SK-N-SH (cell line): ENCODE measurements around the gene OR52K2. TPM values are rescaled to one million over a fixed set of nuclear protein-coding genes. Genes with fewer than 3 reads are reported as not detected.

Experiments
- CTCF ChIA-PET: fragments of 300-600, 350-600 bp; formaldehyde crosslinking; extraction: SDS; loops from one replicate; lab custom pipeline; 2021; lab: Yijun Ruan, JAX
- POLR2A ChIA-PET: fragments of 350-600 bp; sonication (Branson Sonifier 250); formaldehyde crosslinking; extraction: SDS; loops from one replicate; lab custom pipeline; 2020; ENCODE audit warnings: antibody characterized with exemption, inconsistent platforms; lab: Yijun Ruan, JAX
- DNase-seq: peaks from one replicate; pipeline ENCODE4 v3.0.0; 2012
- H2AFZ ChIP-seq: fragments of 200-600 bp; sonication (generic); 2 replicates; pipeline ENCODE4 v1.8.1; 2016; ENCODE audit warnings: antibody characterized with exemption, mild to moderate bottlenecking, low read depth
- H3F3A ChIP-seq: fragments of 200-600 bp; sonication (generic); replicated peaks from 2 replicates; pipeline ENCODE3; 2016; ENCODE audit warnings: antibody characterized with exemption, mild to moderate bottlenecking; ENCODE audit not compliant: insufficient read depth
- H3K27ac ChIP-seq, 2 experiments: fragments of 200-500 bp in 1 of 2; fragments of 200-600 bp in 1 of 2; sonication (Bioruptor generic) in 1 of 2; sonication (generic), shearing (Covaris generic) in 1 of 2; 2 replicates each; pipeline versions ENCODE4 v1.5.1 to v1.6.1; 2014 to 2016; ENCODE audit warnings: low read depth in 2 of 2, inconsistent platforms in 1 of 2, low read length in 1 of 2, mild to moderate bottlenecking in 1 of 2, mixed read lengths in 1 of 2
- H3K27me3 ChIP-seq: fragments of 200-600 bp; sonication (generic), shearing (Covaris generic); 2 replicates; pipeline ENCODE4 v1.6.1; 2016; ENCODE audit warnings: mixed run types; ENCODE audit not compliant: insufficient read depth
- H3K36me3 ChIP-seq, 2 experiments: fragments of 200-500 bp in 1 of 2; fragments of 200-600 bp in 1 of 2; sonication (Bioruptor generic) in 1 of 2; sonication (generic) in 1 of 2; replicated peaks in 1 of 2; 2 replicates each; pipeline versions ENCODE3 to v1.5.1; 2014 to 2016; ENCODE audit warnings: low read length in 1 of 2, mild to moderate bottlenecking in 1 of 2; ENCODE audit not compliant: insufficient read depth in 2 of 2, control insufficient read depth in 1 of 2
- H3K4me1 ChIP-seq, 2 experiments: fragments of 200-500 bp in 1 of 2; fragments of 200-600 bp in 1 of 2; sonication (Bioruptor generic) in 1 of 2; sonication (generic), shearing (Covaris generic) in 1 of 2; 2 replicates each; pipeline versions ENCODE4 v1.5.1 to v1.6.1; 2014 to 2016; ENCODE audit warnings: low read depth in 1 of 2, low read length in 1 of 2, mixed run types in 1 of 2; ENCODE audit not compliant: insufficient read depth in 2 of 2, control insufficient read depth in 1 of 2
- H3K4me2 ChIP-seq: fragments of 200-600 bp; sonication (generic), shearing (Covaris generic); 2 replicates; pipeline ENCODE4 v1.6.1; 2017; ENCODE audit warnings: mixed run types
- H3K4me3 ChIP-seq, 2 experiments: fragments of 200-500 bp in 1 of 2; fragments of 200-600 bp in 1 of 2; sonication (Bioruptor generic) in 1 of 2; sonication (generic), shearing (Covaris generic) in 1 of 2; 2 replicates each; pipeline versions ENCODE4 v1.5.1 to v1.8.1; 2014 to 2016; ENCODE audit warnings: low read depth in 2 of 2, inconsistent platforms in 1 of 2, low read length in 1 of 2, mild to moderate bottlenecking in 1 of 2, mixed read lengths in 1 of 2, moderate library complexity in 1 of 2
- H3K79me2 ChIP-seq: fragments of 200-600 bp; sonication (generic); 2 replicates; pipeline ENCODE4 v1.8.1; 2017; ENCODE audit warnings: mild to moderate bottlenecking; ENCODE audit not compliant: insufficient read depth
- H3K9ac ChIP-seq: fragments of 200-600 bp; sonication (generic); 2 replicates; pipeline ENCODE4 v1.6.1; 2017; ENCODE audit warnings: mixed run types
- H3K9me2 ChIP-seq: fragments of 200-600 bp; sonication (generic); 2 replicates; pipeline ENCODE4 v1.6.1; 2017; ENCODE audit warnings: mixed run types
- H3K9me3 ChIP-seq: fragments of 200-600 bp; sonication (generic); 2 replicates; pipeline ENCODE4 v1.6.1; 2017; ENCODE audit warnings: mixed run types, mild to moderate bottlenecking, moderate library complexity
- H4K20me1 ChIP-seq: fragments of 200-600 bp; sonication (generic); 2 replicates; pipeline ENCODE4 v1.6.1; 2017; ENCODE audit warnings: mild to moderate bottlenecking, mixed run types; ENCODE audit not compliant: insufficient read depth
- ELF1 ChIP-seq: IDR thresholded peaks from 2 replicates; pipeline ENCODE4 v1.4.0; 2012
- FOXJ3 ChIP-seq: sonication (generic); formaldehyde crosslinking; IDR thresholded peaks from 2 replicates; pipeline ENCODE4 v1.5.1; 2020; ENCODE audit warnings: mild to moderate bottlenecking, missing genetic modification reagents
- FOXM1 ChIP-seq: IDR thresholded peaks from 2 replicates; pipeline ENCODE4 v1.4.0; 2012; ENCODE audit warnings: low read depth, mild to moderate bottlenecking
- GATA2 ChIP-seq: sonication (generic); formaldehyde crosslinking; IDR thresholded peaks from 2 replicates; pipeline ENCODE4 v1.5.0; 2020; ENCODE audit warnings: mild to moderate bottlenecking, missing genetic modification reagents
- MXI1 ChIP-seq: IDR thresholded peaks from 2 replicates; pipeline ENCODE4 v1.6.1; 2012; ENCODE audit warnings: mild to moderate bottlenecking, low read depth, low read length, improper control_type of control experiment
- NFIC ChIP-seq: IDR thresholded peaks from 2 replicates; pipeline ENCODE4 v1.4.0; 2012; ENCODE audit warnings: borderline replicate concordance
- NRF1 ChIP-seq: IDR thresholded peaks from 2 replicates; pipeline ENCODE4 v1.6.1; 2012; ENCODE audit warnings: low read depth, mild to moderate bottlenecking, low read length
- POLR2AphosphoS5 ChIP-seq: IDR thresholded peaks from 2 replicates; pipeline ENCODE4 v1.6.1; 2012; ENCODE audit warnings: low read depth, low read length
- RAD21 ChIP-seq: IDR thresholded peaks from 2 replicates; pipeline ENCODE4 v1.6.1; 2012; ENCODE audit warnings: mild to moderate bottlenecking, low read length
- RFX5 ChIP-seq: IDR thresholded peaks from 2 replicates; pipeline ENCODE4 v1.6.1; 2012; ENCODE audit warnings: mild to moderate bottlenecking, improper control_type of control experiment, low read length
- RXRA ChIP-seq: IDR thresholded peaks from 2 replicates; pipeline ENCODE4 v1.4.0; 2012; ENCODE audit warnings: low read depth, mild to moderate bottlenecking, borderline replicate concordance
- SMC3 ChIP-seq: IDR thresholded peaks from 2 replicates; pipeline ENCODE4 v1.6.1; 2012; ENCODE audit warnings: low read depth, low read length, improper control_type of control experiment
- TAF1 ChIP-seq: IDR thresholded peaks from 2 replicates; pipeline ENCODE4 v1.6.1; 2012; ENCODE audit warnings: low read depth, mild to moderate bottlenecking, low read length, moderate library complexity, borderline replicate concordance
- TCF12 ChIP-seq: IDR thresholded peaks from 2 replicates; pipeline ENCODE4 v1.4.0; 2012
- TEAD4 ChIP-seq: IDR thresholded peaks from 2 replicates; pipeline ENCODE4 v1.4.0; 2012; ENCODE audit warnings: mild to moderate bottlenecking, borderline replicate concordance; ENCODE audit not compliant: insufficient read depth
- YY1 ChIP-seq: IDR thresholded peaks from 2 replicates; pipeline ENCODE4 v1.4.0; 2012; ENCODE audit warnings: low read depth, mild to moderate bottlenecking
- WGBS: methylation state at CpG from one replicate; pipeline ENCODE4 v1.1.6; 2017; ENCODE audit warnings: low lambda C conversion rate; 5-methylcytosine and 5-hydroxymethylcytosine counted together
- polyA plus RNA-seq, 3 experiments: library from polyadenylated mRNA; depleted of rRNA; stranded (reverse); fragments of >200 nt; gene quantifications; 2 replicates each; pipeline ENCODE4 v1.2.3, GENCODE V29; 2012
- TF ChIP-seq, protein P1 (sequence below): fragments of 150-350 bp; IDR thresholded peaks from 2 replicates; pipeline ENCODE4 v1.6.1; 2017; ENCODE audit warnings: antibody characterized with exemption, low read length, low read depth, borderline replicate concordance
- TF ChIP-seq, protein P2 (sequence below): IDR thresholded peaks from 2 replicates; pipeline ENCODE4 v1.4.0; 2012; ENCODE audit warnings: low read depth, borderline replicate concordance
- TF ChIP-seq, protein P3 (sequence below): fragments of 150-350 bp; IDR thresholded peaks from 2 replicates; pipeline ENCODE4 v1.6.1; 2016; ENCODE audit warnings: mild to moderate bottlenecking, low read depth, low read length
- TF ChIP-seq, protein P4 (sequence below): IDR thresholded peaks from 2 replicates; pipeline ENCODE4 v1.4.0; 2012; ENCODE audit warnings: low read depth, borderline replicate concordance

The OR52K2 gene
- polyA plus RNA-seq, 1 of the 3 experiments (the other 2 are of a cell fraction), result not detected

DNA sequence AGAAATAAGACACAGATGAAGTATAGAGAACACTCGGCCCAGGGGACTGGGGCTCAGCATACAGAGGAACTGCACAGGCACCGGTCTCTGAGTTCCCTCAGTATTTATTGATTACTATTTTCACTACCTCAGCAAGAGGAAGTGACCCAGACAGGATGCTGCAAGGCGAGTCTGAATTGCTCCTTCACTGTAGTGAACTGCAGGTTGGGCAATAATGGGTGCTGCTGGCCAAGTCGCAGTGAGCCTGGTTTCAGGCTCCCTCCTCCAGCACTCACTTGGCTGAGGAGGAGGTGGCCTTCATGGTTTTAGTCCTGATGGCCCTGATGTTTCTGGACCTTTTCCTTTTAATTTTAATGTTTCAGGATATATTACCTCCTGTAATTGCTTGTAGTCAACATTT is 10.4 kb downstream of the OR52K2 start:
- Histone ChIP-seq H3K9me3 (no peaks in the 10 kb centered on the region), H3F3A (no peaks in the 10 kb centered on the region), H3K27me3 (no peaks in the 10 kb centered on the region), H3K4me1 (no peaks in the 10 kb centered on the region), H3K79me2 (no peaks in the 10 kb centered on the region), H3K36me3 (no peaks in the 10 kb centered on the region), H2AFZ (no peak overlapping the region), H4K20me1 (no peaks in the 10 kb centered on the region), H3K9me2 (no peaks in the 10 kb centered on the region), H3K9ac (no peak overlapping the region), H3K27ac (no peak overlapping the region), H3K4me3 (0 out of 4 replicates have a peak overlapping the region, but pooled peaks of 1 of the 2 experiments have one; percentile 21), H3K4me2 (peak overlapping the region; percentile 66; the same call in 1 of the 2 replicates)
- no peak for DNase-seq
- WGBS, result 9% methylated on average over 4 of the region's 4 CpGs
- TF ChIP-seq FOXJ3 (CRISPR knock-in tag) (no peak), TAF1 (no peak), RXRA (no peak), ELF1 (no peak), YY1 (no peak), GATA2 (no peak), RAD21 (no peak), FOXM1 (no peak), NFIC (no peak), RFX5 (no peak), MXI1 (no peak), SMC3 (no peak), POLR2AphosphoS5 (no peak), TEAD4 (no peak)
- TF ChIP-seq, protein P1, sequence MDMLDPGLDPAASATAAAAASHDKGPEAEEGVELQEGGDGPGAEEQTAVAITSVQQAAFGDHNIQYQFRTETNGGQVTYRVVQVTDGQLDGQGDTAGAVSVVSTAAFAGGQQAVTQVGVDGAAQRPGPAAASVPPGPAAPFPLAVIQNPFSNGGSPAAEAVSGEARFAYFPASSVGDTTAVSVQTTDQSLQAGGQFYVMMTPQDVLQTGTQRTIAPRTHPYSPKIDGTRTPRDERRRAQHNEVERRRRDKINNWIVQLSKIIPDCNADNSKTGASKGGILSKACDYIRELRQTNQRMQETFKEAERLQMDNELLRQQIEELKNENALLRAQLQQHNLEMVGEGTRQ, result no peak
- TF ChIP-seq, protein P2, sequence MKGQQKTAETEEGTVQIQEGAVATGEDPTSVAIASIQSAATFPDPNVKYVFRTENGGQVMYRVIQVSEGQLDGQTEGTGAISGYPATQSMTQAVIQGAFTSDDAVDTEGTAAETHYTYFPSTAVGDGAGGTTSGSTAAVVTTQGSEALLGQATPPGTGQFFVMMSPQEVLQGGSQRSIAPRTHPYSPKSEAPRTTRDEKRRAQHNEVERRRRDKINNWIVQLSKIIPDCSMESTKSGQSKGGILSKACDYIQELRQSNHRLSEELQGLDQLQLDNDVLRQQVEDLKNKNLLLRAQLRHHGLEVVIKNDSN, result no peak
- TF ChIP-seq, protein P3, sequence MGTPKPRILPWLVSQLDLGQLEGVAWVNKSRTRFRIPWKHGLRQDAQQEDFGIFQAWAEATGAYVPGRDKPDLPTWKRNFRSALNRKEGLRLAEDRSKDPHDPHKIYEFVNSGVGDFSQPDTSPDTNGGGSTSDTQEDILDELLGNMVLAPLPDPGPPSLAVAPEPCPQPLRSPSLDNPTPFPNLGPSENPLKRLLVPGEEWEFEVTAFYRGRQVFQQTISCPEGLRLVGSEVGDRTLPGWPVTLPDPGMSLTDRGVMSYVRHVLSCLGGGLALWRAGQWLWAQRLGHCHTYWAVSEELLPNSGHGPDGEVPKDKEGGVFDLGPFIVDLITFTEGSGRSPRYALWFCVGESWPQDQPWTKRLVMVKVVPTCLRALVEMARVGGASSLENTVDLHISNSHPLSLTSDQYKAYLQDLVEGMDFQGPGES, result no peak
- ChIA-PET POLR2A (no interaction called here), CTCF (interaction anchor here (1.4 kb wide), 1 partner anchor 34 kb away, joined by 3 read pairs; no protein-coding TSS in a partner anchor)

DNA sequence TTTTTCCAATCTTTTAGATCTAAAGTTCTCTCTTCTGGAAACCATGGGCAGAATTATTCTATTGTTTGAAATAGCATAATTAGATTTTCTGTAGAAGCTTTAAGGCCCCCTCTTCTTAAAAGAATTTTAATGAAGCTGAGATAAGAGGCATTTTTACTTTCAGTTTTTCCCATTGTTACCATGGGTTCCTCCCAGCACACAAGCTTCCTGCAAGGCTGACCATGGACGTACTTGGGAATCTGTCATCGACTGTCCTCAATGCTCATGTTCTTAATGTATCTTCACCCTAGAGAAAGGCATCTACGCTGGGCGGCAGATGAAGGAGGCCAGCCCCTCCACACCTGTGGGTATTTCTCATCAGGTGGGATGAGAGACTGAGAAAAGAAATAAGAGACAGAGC is 11.1 kb downstream of the OR52K2 start:
- Histone ChIP-seq H2AFZ (no peak overlapping the region), H3K9ac (no peak overlapping the region), H3K9me3 (no peaks in the 10 kb centered on the region), H3K79me2 (no peaks in the 10 kb centered on the region), H3K4me2 (peak overlapping the region; percentile 66), H3K9me2 (no peaks in the 10 kb centered on the region), H3K36me3 (no peaks in the 10 kb centered on the region), H3K27me3 (no peaks in the 10 kb centered on the region), H3F3A (no peaks in the 10 kb centered on the region), H3K27ac (no peak overlapping the region), H3K4me3 (peak overlapping the region in 1 of 2 experiments; percentile 21; a peak in 1 of 4 replicates), H4K20me1 (no peaks in the 10 kb centered on the region), H3K4me1 (no peaks in the 10 kb centered on the region)
- ChIA-PET CTCF (no interaction called here), POLR2A (no interaction called here)
- DNase-seq, result no peak
- no peak for TF ChIP-seq POLR2AphosphoS5
- TF ChIP-seq NRF1, result no peak
- no peak for TF ChIP-seq NFIC
- no peak for TF ChIP-seq TCF12
- no peak for TF ChIP-seq MXI1
- TF ChIP-seq, protein P4, sequence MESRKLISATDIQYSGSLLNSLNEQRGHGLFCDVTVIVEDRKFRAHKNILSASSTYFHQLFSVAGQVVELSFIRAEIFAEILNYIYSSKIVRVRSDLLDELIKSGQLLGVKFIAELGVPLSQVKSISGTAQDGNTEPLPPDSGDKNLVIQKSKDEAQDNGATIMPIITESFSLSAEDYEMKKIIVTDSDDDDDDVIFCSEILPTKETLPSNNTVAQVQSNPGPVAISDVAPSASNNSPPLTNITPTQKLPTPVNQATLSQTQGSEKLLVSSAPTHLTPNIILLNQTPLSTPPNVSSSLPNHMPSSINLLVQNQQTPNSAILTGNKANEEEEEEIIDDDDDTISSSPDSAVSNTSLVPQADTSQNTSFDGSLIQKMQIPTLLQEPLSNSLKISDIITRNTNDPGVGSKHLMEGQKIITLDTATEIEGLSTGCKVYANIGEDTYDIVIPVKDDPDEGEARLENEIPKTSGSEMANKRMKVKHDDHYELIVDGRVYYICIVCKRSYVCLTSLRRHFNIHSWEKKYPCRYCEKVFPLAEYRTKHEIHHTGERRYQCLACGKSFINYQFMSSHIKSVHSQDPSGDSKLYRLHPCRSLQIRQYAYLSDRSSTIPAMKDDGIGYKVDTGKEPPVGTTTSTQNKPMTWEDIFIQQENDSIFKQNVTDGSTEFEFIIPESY, result no peak
- 5% methylated on average over 4 of the region's 4 CpGs for WGBS
